Activated CD4-positive, alpha-beta T cell treated with anti-CD3 and anti-CD28 coated beads for 24 hours (primary cell): ENCODE results near the gene UBALD1.
A peak's percentile ranks its signal among the peaks of the same experiment; 100 is the strongest.

Experiments
- DNase-seq, 2 donors: peaks; one replicate each; pipeline ENCODE4 v3.0.0-alpha.2; 2020; ENCODE audit warnings: low read depth in 2 of 2

Gene UBALD1

GRCh38 chr16:4616047-4616811 lies 1.5 kb upstream of the UBALD1 start:
- DNase-seq: peak; percentile 97 to 98

DNA sequence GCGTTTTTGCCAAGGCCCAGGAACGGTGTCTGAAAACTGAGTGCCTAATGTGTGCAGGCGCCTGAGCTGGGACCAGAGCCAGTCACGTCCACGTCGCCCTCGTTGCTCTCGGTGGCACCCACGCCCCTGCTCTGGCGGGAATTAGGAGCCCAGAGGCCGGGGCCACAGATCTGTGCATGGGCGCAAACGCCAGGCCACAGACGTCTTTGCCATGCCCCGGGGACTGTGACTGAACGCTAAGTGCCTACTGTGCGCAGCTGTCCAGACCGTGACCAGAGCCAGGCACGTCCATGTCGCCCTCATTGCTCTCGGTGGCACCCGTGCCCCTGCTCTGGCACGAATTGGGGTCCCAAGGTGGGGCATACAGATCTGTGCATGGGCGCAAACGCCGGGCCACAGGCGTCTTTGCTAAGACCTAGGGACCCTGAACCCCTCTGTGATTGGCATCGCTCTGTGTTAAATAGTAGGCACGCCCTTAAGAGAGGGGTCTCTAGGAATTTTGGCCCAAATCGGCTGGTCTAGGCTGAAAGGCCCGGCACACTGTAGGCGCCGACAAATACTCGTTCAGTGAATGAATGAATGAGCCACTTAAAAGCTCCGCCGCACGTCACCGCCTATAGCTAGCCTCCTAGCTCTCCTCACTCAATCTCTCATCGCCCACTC lies 827 bp upstream of the UBALD1 start:
- DNase-seq: no peak

DNA sequence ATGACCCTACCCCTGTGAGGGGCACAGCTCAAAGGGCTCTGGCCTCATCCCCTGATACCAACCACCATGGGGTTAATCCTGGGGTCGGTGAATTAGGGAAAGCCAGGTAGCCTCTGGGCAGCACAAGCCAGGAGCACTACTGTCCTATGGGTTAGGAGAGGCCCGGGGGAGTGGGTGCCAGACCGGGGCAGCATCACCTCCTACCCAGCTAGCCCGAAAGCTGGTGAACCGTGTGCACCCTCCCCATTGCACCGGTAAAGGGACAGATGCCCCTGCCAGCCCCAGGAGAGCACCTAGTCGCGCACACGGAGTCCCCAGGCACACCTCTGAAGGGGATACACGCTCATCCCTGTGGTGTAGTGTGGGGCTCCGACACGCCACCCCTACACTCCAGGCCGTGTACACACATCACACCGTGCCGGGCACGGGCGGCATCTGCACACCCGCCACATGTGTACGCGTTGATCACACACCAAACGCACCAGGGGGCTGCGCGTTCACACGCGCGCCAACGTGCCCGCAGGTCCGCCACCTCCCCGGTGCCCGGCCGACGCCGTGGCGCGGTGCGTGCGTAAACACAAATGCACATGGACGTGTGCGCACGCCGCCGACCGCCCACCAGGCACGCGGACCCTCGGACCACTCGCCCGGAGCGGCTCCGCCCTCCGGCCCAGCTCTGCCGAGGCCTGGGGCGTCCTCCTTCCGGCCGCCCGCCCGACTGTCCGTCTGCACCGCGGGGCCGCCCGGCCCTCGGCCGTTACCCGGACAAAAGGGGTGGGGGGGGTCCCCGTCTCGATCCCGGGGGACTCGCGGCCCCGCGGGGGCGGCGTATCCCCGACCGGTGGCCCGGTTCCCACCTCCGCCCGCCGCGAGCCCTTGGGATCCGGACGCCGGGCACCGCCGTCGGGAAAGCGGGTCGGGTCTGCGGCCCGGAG lies 785 bp downstream of the UBALD1 start:
- no peak for DNase-seq

DNA sequence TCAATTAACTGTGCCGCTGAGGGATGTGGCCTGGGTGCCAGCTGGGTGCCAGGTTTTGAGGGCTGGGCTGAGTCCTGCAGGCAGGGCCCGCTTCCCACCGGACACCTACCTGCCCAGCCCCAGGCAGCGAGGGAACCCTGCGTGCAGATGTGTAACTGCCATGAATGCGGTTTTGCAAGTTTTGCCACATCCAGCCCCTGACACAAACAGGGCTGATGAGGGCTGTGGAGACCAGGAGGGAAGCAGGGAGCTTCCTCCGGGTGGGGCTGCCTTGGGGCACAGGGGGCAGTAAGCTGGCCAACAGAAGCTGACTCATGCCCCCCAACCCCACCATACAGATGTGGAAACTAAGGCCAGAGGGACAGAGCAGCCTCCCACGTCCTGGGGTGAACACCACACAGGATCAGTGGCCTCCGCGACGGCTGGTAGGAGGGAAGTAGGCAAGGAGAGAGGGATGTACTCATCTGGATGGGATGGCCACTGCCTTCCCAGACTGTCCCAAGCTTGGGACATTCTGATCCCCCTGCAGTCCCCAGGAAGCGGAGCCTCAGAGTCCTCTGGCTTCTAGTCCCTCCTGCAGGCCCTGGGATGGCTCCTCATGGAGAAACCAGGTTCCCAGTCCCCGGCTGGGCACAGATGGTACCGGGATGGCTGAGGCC lies 1.6 kb downstream of the UBALD1 start:
- DNase-seq: no peak

- no peak for DNase-seq
Observed at GRCh38 chr16:4612474-4612931, 2.2 kb downstream of the UBALD1 start.

DNA sequence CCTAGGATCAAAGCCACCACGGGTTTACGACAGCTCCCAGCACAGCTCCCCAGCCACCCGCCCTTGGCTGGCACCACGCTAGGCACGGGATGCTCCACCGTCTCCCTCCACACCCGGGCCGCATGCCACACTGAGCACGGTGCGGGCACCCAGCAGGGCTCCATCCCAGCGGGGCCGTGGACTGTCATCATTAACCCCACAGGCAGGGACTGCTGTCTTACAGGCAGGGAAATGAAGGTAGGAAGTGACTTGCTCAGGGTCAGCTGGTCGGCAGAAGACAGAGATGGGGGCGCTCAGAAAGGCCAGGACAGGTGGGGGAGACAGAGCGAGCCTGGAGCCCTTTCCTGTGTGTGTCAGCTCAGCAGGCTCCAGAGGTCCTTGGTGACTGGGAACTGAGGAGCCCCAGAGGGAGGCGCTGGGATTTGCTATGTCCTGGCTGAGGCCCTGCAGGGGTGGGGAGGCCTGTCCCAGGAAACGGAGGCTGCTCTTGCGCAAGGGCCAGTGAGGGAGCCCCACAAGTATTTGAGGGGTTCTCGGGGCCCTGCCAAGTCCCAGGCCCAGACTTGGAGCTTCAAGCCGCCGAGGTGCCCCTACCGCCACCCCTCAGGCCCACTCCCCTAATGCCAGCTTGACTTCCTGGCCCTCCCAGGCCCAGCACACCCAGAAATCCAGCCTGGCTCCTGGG lies 3.2 kb downstream of the UBALD1 start:
- DNase-seq: no peak

- DNase-seq: no peak
Observed at GRCh38 chr16:4610011-4611005, 4.4 kb downstream of the UBALD1 start.

GRCh38 chr16:4609200-4610010 lies 5.3 kb downstream of the UBALD1 start:
- DNase-seq: no peak

- no peak for DNase-seq
Observed at GRCh38 chr16:4608704-4608980, 6.0 kb downstream of the UBALD1 start.

DNA sequence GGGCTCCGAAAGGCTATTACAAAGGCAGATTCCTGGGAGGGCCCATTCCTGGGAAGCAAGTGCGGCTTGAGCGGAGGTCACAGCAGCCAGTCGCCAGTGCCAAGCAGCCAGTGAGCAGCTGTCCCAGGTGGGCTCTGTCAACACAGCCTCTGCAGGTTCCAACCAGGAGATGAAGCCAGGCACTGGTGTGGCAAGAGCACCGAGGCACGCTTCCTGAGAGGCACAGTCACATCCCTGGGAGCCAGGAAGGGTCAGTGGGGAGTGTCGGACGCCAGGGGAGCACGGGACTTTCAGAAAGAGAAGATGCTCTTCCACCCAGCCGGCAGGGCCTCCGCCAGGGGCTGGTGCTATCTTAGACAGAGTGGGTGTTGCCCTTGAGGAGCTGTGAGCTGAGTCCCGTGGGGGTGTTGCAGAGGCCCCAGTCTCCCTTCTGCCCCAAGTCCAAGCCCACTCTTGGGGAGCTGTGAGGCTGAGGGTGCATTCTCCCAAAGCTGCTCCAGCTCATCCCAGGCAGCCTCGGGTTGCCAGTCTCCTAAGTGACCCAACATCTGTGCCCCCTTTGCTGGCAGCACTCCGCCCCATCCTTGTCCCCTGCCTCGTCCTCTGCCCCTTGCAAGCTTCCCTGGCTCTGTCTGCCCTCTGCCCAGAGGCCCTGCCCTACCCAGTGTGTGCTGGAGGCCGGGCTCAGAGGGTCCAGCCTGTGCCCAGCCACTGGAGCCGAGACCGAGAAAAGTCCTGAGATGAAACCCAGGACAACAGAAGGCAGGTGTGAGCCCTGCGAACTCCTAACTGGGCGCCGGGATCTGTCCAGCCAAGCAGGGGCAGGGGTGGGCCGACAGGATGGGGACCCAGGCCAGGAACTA lies 6.6 kb downstream of the UBALD1 start:
- no peak for DNase-seq

DNA sequence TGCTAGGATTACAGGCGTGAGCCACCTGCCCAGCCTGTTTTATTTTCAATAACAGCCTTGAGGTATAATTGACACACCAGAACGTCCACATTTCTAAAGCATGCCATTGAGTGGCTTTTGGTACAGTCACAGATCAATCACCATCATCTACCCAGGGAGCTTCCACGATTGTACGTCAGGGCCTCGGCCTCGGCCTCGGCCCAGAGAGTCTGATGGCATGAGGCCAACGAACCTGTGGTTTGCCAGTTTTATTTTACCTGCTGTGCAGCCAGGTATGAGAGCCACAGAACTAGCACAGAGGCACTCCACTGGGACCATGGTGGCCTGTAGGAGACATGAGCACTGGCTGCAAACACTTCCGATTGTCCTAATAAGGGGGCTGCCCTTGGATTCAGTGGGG lies 8.3 kb downstream of the UBALD1 start:
- DNase-seq: no peak

DNA sequence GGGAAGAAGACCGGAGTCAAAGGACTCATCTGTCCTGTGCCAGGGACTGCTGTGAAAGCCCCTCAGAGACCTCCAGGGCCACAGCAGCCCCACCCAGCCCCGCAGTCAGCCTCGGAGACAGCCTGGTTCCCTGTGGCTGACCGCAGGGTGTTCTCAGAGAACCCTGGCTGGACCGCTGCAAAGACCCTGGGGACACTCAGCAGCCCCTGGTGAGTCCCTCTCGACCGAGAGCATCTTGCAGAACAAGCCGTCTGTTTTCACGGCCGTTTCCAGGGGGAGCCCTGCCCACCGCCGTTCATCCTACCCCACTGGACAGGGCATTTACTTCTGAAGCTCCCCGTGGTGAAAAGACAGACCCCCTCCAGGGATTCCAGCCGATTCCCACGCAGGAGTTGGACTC lies 10.3 kb downstream of the UBALD1 start:
- DNase-seq: no peak

- no peak for DNase-seq
Observed at GRCh38 chr16:4603624-4604170, 11.0 kb downstream of the UBALD1 start.

GRCh38 chr16:4602331-4602730 lies 12.4 kb downstream of the UBALD1 start:
- no peak for DNase-seq

- DNase-seq: no peak
Observed at GRCh38 chr16:4601864-4602186, 12.9 kb downstream of the UBALD1 start.

GRCh38 chr16:4601036-4601863 lies 13.4 kb downstream of the UBALD1 start:
- no peak for DNase-seq

- no peak for DNase-seq
Observed at GRCh38 chr16:4599545-4599944, 15.1 kb downstream of the UBALD1 start.
